Prostate gland (tissue), 2 donors: ENCODE measurements around the gene TOB1.

ENCODE experiments used
- POLR2A ChIP-seq: fragments of 450-650 bp; IDR thresholded peaks from one replicate; pipeline ENCODE4 v1.6.1; 2016; ENCODE audit warnings: antibody characterized with exemption, mild to moderate bottlenecking
- POLR2AphosphoS5 ChIP-seq: sonication (generic); formaldehyde crosslinking; IDR thresholded peaks from one replicate; pipeline ENCODE4 v1.6.1; 2017; ENCODE audit warnings: antibody characterized with exemption
- TF ChIP-seq, protein P1 (sequence below), 4 experiments: fragments of 200-600 bp in 2 of 4; fragments of 450-650 bp in 2 of 4; sonication (generic) in 2 of 4; IDR thresholded peaks; 1 replicate in 3 of 4; 2 replicates in 1 of 4; pipeline ENCODE4 v1.5.1; 2016 to 2019; ENCODE audit warnings: antibody characterized with exemption in 4 of 4, mild to moderate bottlenecking in 2 of 4, moderate library complexity in 2 of 4

DNA sequence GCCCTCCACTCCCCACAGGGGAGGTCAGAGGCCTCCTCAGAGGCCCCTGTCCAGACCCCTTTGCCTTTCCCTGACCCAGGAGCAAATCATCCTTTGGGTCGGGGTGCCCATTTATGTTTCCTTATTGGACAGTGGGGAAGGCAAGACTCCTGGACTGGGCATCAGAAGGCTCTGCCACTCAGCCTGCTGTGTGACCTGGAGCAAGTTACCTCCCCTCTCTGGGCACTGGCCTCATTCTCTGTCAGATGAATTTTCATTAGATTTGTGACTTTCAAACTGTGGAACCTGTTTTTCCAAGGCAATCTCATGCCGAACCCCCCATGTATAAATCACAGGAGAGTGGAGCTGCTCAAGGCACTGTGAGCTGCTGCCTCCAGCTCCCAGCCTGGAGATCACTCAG is 47.0 kb upstream of the TOB1 start:
- TF ChIP-seq POLR2A (no peak), POLR2AphosphoS5 (no peak)
- TF ChIP-seq, protein P1, sequence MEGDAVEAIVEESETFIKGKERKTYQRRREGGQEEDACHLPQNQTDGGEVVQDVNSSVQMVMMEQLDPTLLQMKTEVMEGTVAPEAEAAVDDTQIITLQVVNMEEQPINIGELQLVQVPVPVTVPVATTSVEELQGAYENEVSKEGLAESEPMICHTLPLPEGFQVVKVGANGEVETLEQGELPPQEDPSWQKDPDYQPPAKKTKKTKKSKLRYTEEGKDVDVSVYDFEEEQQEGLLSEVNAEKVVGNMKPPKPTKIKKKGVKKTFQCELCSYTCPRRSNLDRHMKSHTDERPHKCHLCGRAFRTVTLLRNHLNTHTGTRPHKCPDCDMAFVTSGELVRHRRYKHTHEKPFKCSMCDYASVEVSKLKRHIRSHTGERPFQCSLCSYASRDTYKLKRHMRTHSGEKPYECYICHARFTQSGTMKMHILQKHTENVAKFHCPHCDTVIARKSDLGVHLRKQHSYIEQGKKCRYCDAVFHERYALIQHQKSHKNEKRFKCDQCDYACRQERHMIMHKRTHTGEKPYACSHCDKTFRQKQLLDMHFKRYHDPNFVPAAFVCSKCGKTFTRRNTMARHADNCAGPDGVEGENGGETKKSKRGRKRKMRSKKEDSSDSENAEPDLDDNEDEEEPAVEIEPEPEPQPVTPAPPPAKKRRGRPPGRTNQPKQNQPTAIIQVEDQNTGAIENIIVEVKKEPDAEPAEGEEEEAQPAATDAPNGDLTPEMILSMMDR (IDR thresholded peaks at IDR 0.05), result no peak
